K562 (cell line): ENCODE data around the gene ZDHHC22. TPM values are rescaled to one million over a fixed set of nuclear protein-coding genes. Genes with fewer than 3 reads are reported as not detected.

Source experiments
- ATAC-seq: fragments of 200-7000 bp; cut with Tn5 transposase; 3 replicates; pipeline ENCODE4 v1.9.1; 2020; ENCODE audit warnings: moderate library complexity
- BruUV-seq: library from RNA; stranded (reverse); fragments of 400-500 nt; replicated peaks from 2 replicates; lab custom pipeline; 2021; lab: Mats Ljungman, UMichigan
- CTCF ChIA-PET: fragments of 300-600 bp; formaldehyde crosslinking; extraction: SDS; loops from one replicate; lab custom pipeline; 2021; ENCODE audit warnings: low intra/inter-chr PET ratio; lab: Yijun Ruan, JAX
- POLR2A ChIA-PET: fragments of 300-600, 350-650 bp; sonication (Branson Sonifier 250); formaldehyde crosslinking; extraction: SDS; loops from one replicate; lab custom pipeline; 2021; ENCODE audit warnings: antibody characterized with exemption, inconsistent platforms; lab: Yijun Ruan, JAX
- DNase-seq, 4 experiments: peaks; one replicate each; pipeline versions ENCODE4 v3.0.0 to v3.0.0-alpha.2; 2011 to 2018; ENCODE audit warnings: low spot score in 3 of 4, mixed read lengths in 3 of 4; ENCODE audit errors: extremely low read depth in 1 of 4
- FAIRE-seq: peaks from 2 replicates; lab custom pipeline; 2011; peaks lifted over from hg19 to GRCh38; lab: Jason Lieb, UNC
- H2AFZ ChIP-seq: 2 replicates; pipeline ENCODE4 v1.6.0; 2011; ENCODE audit warnings: low read depth, low read length, control low read depth, inconsistent platforms
- H3K27ac ChIP-seq: fragments of 200-600 bp; 3 replicates; pipeline ENCODE4 v1.8.0; 2011; ENCODE audit warnings: low read depth, mild to moderate bottlenecking, control low read depth, inconsistent platforms, low read length, moderate library complexity, mixed read lengths; ENCODE audit errors: extremely low read depth
- H3K27me3 ChIP-seq, 2 experiments: fragments of 300-600 bp in 1 of 2; 2 replicates in 1 of 2; 3 replicates in 1 of 2; pipeline versions ENCODE4 v1.6.0 to v1.8.0; 2011; ENCODE audit warnings: inconsistent platforms in 2 of 2, low read length in 2 of 2, mild to moderate bottlenecking in 1 of 2, mixed read lengths in 1 of 2, moderate library complexity in 1 of 2; ENCODE audit not compliant: control insufficient read depth in 2 of 2, insufficient read depth in 2 of 2
- H3K36me3 ChIP-seq: fragments of 300-600 bp; 3 replicates; pipeline ENCODE4 v1.8.0; 2011; ENCODE audit warnings: mild to moderate bottlenecking, low read length, inconsistent platforms; ENCODE audit not compliant: control insufficient read depth, insufficient read depth
- H3K4me1 ChIP-seq, 2 experiments: fragments of 200-600 bp in 1 of 2; replicated peaks in 1 of 2; 2 replicates in 1 of 2; 3 replicates in 1 of 2; pipeline versions ENCODE4 v1.5.1 to v1.8.0; 2011; ENCODE audit warnings: inconsistent platforms in 2 of 2, low read length in 2 of 2, mild to moderate bottlenecking in 1 of 2, mixed read lengths in 1 of 2, moderate library complexity in 1 of 2; ENCODE audit not compliant: control insufficient read depth in 2 of 2, insufficient read depth in 2 of 2
- H3K4me2 ChIP-seq: 2 replicates; pipeline ENCODE4 v1.6.1; 2011; ENCODE audit warnings: low read length, control low read depth, inconsistent platforms, mixed read lengths; ENCODE audit not compliant: insufficient read depth
- H3K4me3 ChIP-seq: fragments of 200-600 bp; sonication (generic), shearing (Covaris generic); 2 replicates; pipeline ENCODE4 v1.5.1; 2016; ENCODE audit warnings: control low read depth, inconsistent platforms
- H3K79me2 ChIP-seq: fragments of 200-600 bp; 3 replicates; pipeline ENCODE4 v1.8.0; 2011; ENCODE audit warnings: low read length, inconsistent platforms; ENCODE audit not compliant: control insufficient read depth, insufficient read depth
- H3K9ac ChIP-seq, 2 experiments: 2 replicates each; pipeline versions ENCODE4 v1.6.0 to v1.6.1; 2011; ENCODE audit warnings: low read depth in 2 of 2, low read length in 2 of 2, control low read depth in 1 of 2, inconsistent platforms in 1 of 2, mild to moderate bottlenecking in 1 of 2, mixed read lengths in 1 of 2; ENCODE audit not compliant: insufficient read depth in 1 of 2
- H3K9me1 ChIP-seq: one replicate; pipeline ENCODE4 v1.6.0; 2011; ENCODE audit warnings: inconsistent platforms, mild to moderate bottlenecking, low read length, moderate library complexity; ENCODE audit not compliant: control insufficient read depth, insufficient read depth
- H3K9me3 ChIP-seq: replicated peaks from 2 replicates; pipeline ENCODE4 v1.5.1; 2011; ENCODE audit warnings: low read depth, low read length, inconsistent platforms; ENCODE audit not compliant: control insufficient read depth, insufficient read depth
- H4K20me1 ChIP-seq: replicated peaks from 2 replicates; pipeline ENCODE4 v1.6.1; 2011; ENCODE audit warnings: low read length, inconsistent platforms, mixed read lengths; ENCODE audit not compliant: control insufficient read depth, insufficient read depth
- CHD1 ChIP-seq: fragments of 200-600 bp; sonication (generic); IDR thresholded peaks from one replicate; pipeline ENCODE4 v1.6.1; 2012; ENCODE audit warnings: mild to moderate bottlenecking, moderate library complexity, low read length, inconsistent platforms
- ESRRA ChIP-seq: fragments of 450-650 bp; IDR thresholded peaks from 2 replicates; pipeline ENCODE4 v1.6.1; 2014; ENCODE audit warnings: low read depth, mild to moderate bottlenecking, moderate library complexity, borderline replicate concordance
- MTA2 ChIP-seq: fragments of 450-650 bp; IDR thresholded peaks from 2 replicates; pipeline ENCODE4 v1.6.1; 2016; ENCODE audit warnings: low read depth
- YBX1 ChIP-seq: fragments of 450-650 bp; IDR thresholded peaks from 2 replicates; pipeline ENCODE4 v1.7.1; 2016; ENCODE audit warnings: mild to moderate bottlenecking
- WGBS: fragments of 100-300 bp; shearing (Covaris generic); methylation state at CpG from one replicate; pipeline ENCODE4 v1.1.6; 2016; ENCODE audit warnings: low coverage, mixed read lengths; ENCODE audit not compliant: insufficient coverage; ENCODE audit errors: missing lambda C conversion rate; 5-methylcytosine and 5-hydroxymethylcytosine counted together
- in situ Hi-C: fragments of 300-500 bp; cut with MboI; formaldehyde crosslinking; loops from 4 replicates; pipeline ENCODE4 v1.15.0; 2018; ENCODE audit warnings: inconsistent platforms, mixed read lengths
- intact Hi-C: fragments of 100-400 bp; cut with micrococcal nuclease; formaldehyde crosslinking; loops from 2 replicates; pipeline ENCODE4 v1.14.2; 2022
- polyA plus RNA-seq, 8 experiments: library from polyadenylated mRNA; depleted of rRNA in 4 of 8; stranded (reverse) in 5 of 8; unstranded in 3 of 8; fragments of >200 nt; fragmentation: Nextera tagmentation in 2 of 8; fragmentation: Illumina TruSeq in 1 of 8; extraction: Ambion mirVana in 2 of 8; extraction: Trizol in 1 of 8; gene quantifications; 2 replicates each; pipeline versions ENCODE4 v1.2.1 to v1.2.3, GENCODE V29; 2011 to 2014; ENCODE audit warnings: inconsistent platforms in 1 of 8, missing spikeins in 1 of 8
- total RNA-seq, 7 experiments: library from RNA; depleted of rRNA in 6 of 7; stranded (reverse); fragments of >200 nt in 6 of 7; fragmentation: Illumina TruSeq in 2 of 7; extraction: Trizol in 2 of 7; gene quantifications; 2 replicates each; pipeline versions ENCODE4 v1.2.1 to v1.2.3, GENCODE V29; 2011 to 2021; ENCODE audit warnings: low replicate concordance in 1 of 7
- TF ChIP-seq, protein P1 (sequence below), 2 experiments: fragments of 450-650 bp; IDR thresholded peaks; 2 replicates each; pipeline ENCODE4 v1.6.1; 2016
- TF ChIP-seq, protein P2 (sequence below): IDR thresholded peaks from 2 replicates; pipeline ENCODE4 v1.6.1; 2014; ENCODE audit warnings: antibody characterized with exemption
- TF ChIP-seq, protein P3 (sequence below), 2 experiments: fragments of 200-800 bp in 1 of 2; sonication (Bioruptor generic) in 1 of 2; sonication (generic) in 1 of 2; formaldehyde crosslinking in 1 of 2; IDR thresholded peaks in 1 of 2; conservative IDR thresholded peaks in 1 of 2; 2 replicates each; pipeline versions ENCODE4 v1.5.0 to v1.6.1; 2016 to 2020; ENCODE audit warnings: missing compliant biosample characterization in 1 of 2, missing genetic modification characterization in 1 of 2, missing genetic modification reagents in 1 of 2

Gene ZDHHC22
- total and polyA plus RNA-seq, 9 of the 15 experiments (the other 6 are each of a cell fraction or from before 2014, with no cell fraction given), result not detected

DNA sequence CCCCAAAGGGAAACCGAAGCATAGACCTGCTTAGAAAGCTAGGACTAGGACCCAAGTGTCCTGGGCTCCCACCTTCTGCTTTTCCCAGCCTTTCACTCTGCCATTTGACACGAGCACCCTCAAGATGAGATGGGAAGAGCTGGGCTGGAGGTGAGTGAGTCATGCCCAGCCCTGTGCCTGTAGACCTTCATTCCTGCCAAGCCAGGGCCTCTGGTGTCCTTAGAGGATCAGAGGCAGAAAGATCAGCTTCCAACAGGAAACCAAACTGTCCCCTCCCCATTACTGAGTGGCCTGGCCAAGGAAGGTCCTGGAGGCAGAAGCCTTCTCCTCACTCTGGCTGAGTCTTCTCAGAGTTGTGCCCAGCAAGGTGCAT is 43.5 kb upstream of the ZDHHC22 start (continued):
- no peak for TF ChIP-seq ESRRA

DNA sequence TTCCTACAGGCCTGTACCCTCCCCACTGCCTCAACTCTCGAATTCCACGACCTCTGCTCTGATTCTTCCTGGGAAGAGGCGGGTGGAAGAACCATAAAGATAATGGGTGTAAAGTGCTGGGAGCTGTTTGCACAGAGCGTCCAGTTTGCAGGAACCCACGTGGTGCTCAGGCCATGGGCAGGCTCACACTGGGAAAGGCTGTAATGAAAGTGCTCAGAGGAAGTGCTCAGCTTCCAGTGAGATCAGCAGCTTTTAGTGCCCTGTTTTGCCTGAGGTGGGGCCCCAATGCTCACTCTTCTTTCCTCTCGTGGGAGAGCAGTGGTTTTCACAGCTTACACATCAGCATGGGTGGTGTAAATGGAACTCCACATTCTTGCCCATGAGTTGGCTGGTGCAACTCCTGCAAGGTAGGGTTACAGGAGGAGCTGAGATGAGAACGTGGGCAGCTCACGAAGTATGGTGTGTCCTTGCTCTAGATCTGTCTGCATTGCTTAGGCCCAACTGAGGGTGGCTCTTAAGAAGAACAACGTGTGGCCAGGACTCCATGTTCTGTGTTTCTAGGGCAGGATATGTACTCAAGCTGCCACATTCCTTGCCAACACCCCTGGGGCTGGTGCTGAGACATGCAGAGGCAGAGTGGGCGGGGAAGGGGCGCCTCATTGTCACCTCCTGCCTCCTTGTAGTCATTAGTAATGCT is 43.0 kb upstream of the ZDHHC22 start:
- Histone ChIP-seq H3K9me1 (no peaks in the 10 kb centered on the region), H3K9ac (no peak overlapping the region), H3K36me3 (no peaks in the 10 kb centered on the region), H4K20me1 (no peaks in the 10 kb centered on the region), H3K27ac (no peak overlapping the region), H2AFZ (no peak overlapping the region), H3K9me3 (no peaks in the 10 kb centered on the region), H3K4me3 (no peak overlapping the region), H3K4me2 (no peak overlapping the region), H3K27me3 (peaks cover 0 to 44% of the 10 kb centered on the region in 2 experiments; a peak in 3 of 5 replicates), H3K4me1 (peaks cover 0 to 13% of the 10 kb centered on the region in 2 experiments; a peak in 3 of 5 replicates), H3K79me2 (no peaks in the 10 kb centered on the region)
- POLR2A ChIA-PET, result interaction anchor here (1.1 kb wide), 1 partner anchor 20 kb away, joined by 4 read pairs; no protein-coding TSS in a partner anchor
- BruUV-seq, result no TSS peak
- in situ Hi-C loops (no loop called here), intact Hi-C loops (no loop called here)
- TF ChIP-seq, protein P1, sequence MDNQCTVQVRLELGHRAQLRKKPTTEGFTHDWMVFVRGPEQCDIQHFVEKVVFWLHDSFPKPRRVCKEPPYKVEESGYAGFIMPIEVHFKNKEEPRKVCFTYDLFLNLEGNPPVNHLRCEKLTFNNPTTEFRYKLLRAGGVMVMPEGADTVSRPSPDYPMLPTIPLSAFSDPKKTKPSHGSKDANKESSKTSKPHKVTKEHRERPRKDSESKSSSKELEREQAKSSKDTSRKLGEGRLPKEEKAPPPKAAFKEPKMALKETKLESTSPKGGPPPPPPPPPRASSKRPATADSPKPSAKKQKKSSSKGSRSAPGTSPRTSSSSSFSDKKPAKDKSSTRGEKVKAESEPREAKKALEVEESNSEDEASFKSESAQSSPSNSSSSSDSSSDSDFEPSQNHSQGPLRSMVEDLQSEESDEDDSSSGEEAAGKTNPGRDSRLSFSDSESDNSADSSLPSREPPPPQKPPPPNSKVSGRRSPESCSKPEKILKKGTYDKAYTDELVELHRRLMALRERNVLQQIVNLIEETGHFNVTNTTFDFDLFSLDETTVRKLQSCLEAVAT (IDR thresholded peaks at IDR 0.05), result no peak
- TF ChIP-seq MTA2 (no peak), YBX1 (no peak), CHD1 (no peak)
- TF ChIP-seq, protein P2, sequence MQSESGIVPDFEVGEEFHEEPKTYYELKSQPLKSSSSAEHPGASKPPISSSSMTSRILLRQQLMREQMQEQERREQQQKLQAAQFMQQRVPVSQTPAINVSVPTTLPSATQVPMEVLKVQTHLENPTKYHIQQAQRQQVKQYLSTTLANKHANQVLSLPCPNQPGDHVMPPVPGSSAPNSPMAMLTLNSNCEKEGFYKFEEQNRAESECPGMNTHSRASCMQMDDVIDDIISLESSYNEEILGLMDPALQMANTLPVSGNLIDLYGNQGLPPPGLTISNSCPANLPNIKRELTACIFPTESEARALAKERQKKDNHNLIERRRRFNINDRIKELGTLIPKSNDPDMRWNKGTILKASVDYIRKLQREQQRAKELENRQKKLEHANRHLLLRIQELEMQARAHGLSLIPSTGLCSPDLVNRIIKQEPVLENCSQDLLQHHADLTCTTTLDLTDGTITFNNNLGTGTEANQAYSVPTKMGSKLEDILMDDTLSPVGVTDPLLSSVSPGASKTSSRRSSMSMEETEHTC, result no peak
- TF ChIP-seq, protein P3, sequence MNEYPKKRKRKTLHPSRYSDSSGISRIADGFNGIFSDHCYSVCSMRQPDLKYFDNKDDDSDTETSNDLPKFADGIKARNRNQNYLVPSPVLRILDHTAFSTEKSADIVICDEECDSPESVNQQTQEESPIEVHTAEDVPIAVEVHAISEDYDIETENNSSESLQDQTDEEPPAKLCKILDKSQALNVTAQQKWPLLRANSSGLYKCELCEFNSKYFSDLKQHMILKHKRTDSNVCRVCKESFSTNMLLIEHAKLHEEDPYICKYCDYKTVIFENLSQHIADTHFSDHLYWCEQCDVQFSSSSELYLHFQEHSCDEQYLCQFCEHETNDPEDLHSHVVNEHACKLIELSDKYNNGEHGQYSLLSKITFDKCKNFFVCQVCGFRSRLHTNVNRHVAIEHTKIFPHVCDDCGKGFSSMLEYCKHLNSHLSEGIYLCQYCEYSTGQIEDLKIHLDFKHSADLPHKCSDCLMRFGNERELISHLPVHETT (CRISPR knock-in tag; conservative IDR thresholded peaks at IDR 0.05 in 1 of 2, IDR thresholded peaks at IDR 0.05 in 1 of 2), result no peak
- no peak for FAIRE-seq
- ATAC-seq, result no peak
- no peak for DNase-seq
- WGBS, result 0% methylated on average over 10 of the region's 11 CpGs
- CTCF ChIA-PET, result no interaction called here
